HG02642 (cell line): ENCODE results near the gene GLTP.
A peak's percentile ranks its signal among the peaks of the same experiment; 100 is the strongest.
"Not testable (repeated sequence)": the region's sequence is repeated elsewhere in the genome, so short reads cannot be mapped to it uniquely, and the experiment has no call there.

Experiments used
- ATAC-seq: cut with Tn5 transposase; IDR thresholded peaks from one replicate; pipeline ENCODE4 v1.9.1; 2021; ENCODE audit warnings: mild to moderate bottlenecking; ENCODE audit not compliant: unreplicated experiment, poor library complexity

Gene GLTP

DNA sequence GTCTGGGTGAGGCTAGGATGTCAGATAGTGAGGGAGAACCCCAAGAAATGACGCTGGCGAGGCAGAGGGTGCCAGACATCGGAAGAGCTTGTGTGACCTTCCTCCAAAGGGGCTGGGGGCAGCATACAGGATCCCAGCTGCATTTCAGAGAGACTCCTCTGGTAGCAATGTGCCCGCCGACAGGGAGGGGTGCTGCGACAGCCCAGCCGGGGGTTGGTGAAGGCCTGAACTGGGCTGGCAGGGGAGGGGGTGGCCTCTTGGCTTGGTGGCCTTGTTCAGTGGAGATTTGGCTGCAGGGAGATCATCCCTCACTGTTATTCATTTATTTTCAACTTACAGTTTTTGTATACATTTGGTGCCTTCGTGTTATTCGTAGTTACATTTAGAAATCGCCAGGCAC, 25.0 kb upstream of the GLTP start:
- ATAC-seq = no peak

DNA sequence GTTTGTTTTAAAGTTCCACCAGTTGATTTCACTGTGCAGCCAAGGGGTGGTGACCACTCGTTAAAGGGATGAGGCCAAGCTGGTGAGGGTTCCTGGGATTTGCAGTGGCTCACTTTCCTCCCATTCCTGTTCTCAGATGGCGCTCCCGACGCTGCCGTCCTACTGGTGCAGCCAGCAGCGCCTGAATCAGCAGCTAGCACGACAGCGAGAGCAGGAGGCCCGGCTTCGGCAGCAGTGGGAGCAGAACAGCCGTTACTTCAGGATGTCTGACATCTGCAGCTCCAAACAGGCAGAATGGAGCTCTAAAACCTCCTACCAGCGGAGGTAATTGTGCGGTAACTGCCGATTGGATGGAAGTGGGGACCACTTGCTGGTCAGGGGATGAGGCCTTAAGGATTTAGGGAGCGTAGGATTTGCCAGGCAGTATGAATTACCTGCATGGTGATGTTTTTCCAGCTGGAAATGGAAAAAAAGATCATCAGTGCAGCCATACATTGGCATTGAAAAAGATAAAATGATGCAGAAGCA, 22.6 kb upstream of the GLTP start:
- ATAC-seq = no peak

DNA sequence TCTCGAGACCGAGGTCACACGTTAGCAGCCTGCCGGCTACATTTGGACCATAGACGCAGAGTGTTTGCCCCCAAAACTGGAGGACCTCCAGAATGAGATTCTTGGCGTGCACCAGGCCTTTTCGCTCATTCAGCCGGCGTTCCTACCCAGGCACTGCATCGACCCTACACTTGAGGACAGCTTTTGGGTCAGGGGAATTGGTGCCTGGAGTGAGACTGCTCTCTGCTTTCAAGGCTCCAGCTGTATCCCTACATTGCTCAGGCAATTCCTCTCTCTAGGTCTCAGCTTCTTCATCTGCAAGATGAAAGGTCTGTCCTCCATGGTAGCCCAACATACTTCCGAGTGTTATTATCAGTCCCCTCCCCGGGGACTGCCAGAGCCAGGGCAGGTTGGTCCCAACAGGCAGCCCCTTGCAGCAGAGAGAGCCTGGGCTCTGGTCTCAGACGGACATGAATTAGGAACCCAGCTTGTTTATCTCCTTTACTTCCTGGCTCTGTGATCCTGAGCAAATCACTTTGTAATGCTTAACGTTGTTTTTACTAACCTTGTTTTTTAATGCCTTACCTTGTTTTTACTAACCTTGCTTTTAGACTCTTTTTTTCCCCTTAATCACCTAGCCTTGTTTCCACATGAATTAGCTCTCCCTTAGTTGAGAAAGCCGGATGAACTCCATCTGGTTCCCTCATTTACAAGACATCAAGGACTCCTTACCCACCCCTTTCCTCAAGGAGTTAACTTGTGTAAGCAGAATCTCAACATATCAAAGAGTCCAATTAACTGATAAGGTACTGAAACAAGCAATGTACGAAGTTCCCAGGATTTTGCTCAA, 20.6 kb upstream of the GLTP start:
- ATAC-seq = peak; percentile 16

DNA sequence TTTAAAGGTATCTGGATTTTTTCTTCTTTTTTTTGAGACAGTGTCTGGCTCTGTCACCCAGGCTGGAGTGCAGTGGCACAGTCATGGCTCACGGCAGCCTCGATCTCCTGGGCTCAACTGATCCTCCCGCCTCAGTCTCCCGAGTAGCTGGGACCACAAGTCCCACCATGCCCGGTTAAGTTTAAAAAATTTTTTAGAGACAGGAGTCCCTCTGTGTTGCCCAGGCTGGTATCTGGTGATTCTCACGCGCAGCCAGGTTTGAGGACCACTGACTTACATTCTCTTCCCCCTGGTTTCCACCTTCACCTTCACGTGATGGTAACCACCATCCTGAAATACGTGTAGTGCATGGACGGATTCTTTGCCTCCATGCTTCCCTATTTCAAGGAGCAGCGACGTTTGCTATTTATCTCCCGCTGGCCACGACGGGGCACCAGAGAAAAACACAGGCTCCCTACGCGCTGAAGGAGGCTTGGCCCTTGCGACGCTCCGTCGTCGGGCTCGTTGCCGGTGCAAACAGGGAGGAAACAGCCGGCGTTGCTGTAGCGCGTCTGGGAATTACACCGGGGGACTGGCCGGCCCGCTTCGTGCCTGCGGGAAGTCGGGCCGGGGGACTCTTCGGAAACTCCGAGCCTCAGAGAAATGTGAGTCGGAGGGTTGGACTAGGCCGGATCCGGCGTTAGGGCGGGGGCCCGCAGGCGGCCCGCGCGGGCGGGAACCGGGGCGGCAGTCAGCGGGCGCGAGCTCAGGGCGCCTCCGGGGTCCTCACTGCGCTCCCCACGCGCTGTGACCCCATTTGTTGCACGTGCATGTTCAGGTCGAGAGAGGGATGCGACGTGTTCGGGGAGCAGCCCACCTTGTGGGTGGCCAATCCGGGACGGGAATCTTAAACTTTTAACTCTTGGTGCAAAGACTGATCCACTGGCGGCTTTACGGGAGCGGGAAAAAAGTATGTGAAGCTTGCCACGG, 19.7 kb upstream of the GLTP start, which contains the start of gene TCHP:
TSS of gene TCHP (plus strand) at position 492 of the 969 bp plus-strand sequence. CDS start 2,753 bp downstream, outside the sequence.
- ATAC-seq = peak; percentile 76

DNA sequence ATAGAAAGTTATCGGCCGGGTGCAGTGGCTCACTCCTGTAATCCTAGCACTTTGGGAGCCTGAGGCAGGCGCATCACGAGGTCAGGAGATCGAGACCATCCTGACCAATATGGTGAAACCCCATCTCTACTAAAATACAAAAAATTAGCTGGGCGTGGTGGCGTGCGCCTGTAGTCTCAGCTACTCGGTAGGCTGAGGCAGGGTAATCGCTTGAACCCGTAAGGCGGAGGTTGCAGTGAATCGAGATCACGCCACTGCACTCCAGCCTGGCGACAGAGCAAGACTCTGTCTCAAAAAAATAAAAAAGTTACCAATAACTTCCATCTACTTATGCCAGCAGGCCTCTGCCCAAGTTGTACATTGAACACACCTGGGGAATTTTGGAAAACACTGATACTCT, 19.0 kb upstream of the GLTP start:
- not testable (repeated sequence) for ATAC-seq

DNA sequence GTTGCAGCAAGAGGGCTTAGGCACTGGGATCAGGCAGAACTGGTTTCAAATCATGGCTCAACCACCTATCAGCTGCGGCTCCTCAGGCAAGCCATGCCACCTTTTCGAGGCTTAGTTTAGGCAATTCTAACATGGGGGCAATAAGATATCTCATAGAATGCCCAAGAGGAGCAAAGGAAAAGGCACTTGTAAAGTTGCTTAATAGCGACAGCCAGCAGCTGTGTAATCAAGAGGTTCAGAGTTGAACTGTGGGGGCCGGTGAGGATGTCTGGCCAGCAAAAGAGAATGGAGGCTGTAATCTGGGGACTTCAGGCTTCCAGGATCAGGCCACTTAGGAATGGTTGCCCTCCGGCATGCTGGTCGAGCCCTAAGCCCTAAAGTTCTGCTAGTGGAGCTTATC, 16.7 kb upstream of the GLTP start:
- no peak for ATAC-seq

DNA sequence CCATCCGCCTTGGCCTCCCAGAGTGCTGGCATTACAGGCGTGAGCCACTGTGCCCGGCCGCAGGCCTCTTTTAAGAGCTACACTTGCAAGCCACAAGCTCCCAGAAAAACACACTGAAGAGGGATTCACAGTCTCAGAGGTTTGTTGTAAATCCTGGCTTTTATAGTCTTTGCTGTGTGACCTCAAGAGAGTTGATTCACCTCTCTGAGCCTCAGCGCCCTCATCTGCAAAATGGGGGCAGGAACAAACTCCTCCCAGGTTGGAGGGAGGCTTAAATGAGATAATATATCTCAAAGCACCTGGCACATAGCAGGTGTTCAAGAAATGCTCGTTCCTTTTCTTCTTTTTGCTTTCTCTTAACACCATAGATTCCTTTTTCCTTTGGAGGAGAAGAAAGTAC, 15.8 kb upstream of the GLTP start:
- no peak for ATAC-seq

DNA sequence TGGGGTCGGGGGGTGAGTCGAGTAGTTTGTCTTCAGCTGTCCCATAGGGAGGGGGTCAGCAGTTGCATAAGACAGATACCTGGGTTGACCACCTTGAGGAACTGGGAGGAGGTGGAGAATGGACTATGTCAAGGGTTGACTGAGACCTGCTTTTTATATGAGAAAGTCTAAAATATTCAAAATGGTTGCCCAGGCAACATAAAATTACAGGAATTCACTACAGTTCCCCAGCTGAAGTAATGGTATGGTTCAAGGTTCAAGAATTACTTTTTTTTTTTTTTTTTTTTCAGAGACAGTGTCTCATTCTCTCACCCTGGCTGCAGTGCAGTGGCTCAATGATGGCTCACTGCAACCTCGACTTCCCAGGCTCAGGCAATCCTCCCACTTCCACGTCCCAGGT, 14.6 kb upstream of the GLTP start:
- ATAC-seq = no peak

DNA sequence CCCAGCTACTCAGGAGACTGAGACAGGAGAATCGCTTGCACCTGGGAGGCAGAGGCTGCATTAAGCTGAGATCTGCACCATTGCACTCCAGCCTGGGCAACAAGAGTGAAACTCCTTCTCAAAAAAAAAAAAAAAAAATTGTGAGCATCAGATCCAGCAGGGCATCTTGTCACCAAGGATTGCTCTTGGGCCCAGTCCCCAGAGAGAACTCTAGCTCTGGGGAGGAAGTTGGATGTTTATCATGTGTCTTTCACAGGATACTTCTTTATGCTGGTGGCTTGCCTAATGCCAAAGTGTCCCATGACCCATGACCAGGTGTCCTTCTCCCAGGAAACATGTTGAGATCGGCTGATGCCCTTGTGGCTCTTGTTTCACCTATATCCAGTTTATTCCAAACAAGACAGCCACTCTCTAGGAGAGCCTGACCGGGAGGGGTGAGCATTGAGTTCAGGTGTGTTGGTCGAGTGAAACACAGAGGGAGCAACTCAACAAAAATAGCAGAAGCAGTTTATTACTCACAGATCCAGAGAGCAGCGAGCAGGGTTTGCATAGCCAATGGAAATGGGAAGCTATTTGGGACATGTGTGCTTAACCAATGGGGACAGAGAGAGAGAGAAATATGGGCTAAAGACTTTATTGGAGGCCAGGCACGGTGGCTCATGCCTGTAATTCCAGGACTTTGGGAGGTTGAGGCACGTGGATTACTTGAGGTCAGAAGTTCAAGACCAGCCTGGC, 13.1 kb upstream of the GLTP start:
- no peak for ATAC-seq

DNA sequence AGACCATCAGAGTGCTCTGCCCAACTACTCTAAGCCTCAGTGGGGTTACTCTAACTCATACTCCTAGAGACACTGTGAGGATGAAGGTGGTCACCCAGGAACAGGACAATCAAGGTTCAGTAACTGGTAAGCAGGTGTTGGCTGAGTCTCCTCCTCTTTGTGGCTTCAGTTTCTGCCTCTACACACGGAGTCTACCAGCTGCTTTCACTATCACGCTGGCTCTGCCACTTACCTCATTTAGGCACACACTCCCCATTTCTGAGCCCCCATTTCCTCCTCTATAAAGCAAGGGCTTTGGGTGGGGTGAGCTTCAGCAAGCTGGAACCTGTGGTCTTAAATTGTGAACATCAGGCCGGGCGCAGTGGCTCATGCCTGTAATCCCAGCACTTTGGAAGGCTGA, 12.4 kb upstream of the GLTP start:
- ATAC-seq = peak; percentile 63

DNA sequence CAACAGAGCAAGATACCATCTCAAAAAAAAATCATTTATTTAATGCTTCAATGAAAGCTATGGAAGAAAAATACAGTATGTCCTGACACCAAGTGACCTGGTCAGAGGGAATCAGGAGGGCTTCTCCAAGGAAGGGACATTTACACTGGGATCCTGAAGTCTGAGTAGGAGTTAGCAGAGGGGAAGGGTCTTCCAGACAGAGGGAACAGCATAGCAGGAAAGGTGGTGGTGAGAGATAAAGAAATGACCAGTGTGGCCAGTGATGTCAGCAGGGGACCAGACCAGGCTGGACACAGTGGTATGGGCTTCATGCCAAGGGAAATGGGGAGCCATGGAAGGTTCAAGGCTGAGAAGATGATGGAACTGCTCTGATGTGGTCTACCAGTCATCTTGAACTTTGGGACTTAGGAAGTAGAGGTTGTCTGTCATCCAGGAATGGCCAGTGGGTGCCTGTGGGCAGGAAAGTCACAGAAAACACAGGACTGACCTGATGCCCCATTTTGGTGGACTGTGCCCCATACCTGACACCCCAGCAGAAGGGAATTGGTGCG, 11.9 kb upstream of the GLTP start:
- no peak for ATAC-seq

DNA sequence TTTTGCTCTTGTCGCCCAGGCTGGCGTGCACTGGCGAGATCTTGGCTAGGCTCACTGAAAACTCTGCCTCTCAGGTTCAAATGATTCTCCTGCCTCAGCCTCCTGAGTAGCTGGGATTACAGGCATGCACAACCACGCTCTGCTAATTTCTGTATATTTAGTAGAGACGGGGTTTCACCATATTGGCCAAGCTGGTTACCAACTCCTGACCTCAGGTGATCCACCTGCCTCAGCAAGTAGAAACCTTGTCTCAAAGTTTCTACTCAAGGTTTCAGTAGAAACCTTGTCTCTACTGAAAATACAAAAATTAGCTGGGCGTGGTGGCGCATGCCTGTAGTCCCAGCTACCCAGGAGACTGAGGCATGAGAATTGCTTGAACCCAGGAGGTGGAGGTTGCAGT, 11.4 kb upstream of the GLTP start:
- not testable (repeated sequence) for ATAC-seq

DNA sequence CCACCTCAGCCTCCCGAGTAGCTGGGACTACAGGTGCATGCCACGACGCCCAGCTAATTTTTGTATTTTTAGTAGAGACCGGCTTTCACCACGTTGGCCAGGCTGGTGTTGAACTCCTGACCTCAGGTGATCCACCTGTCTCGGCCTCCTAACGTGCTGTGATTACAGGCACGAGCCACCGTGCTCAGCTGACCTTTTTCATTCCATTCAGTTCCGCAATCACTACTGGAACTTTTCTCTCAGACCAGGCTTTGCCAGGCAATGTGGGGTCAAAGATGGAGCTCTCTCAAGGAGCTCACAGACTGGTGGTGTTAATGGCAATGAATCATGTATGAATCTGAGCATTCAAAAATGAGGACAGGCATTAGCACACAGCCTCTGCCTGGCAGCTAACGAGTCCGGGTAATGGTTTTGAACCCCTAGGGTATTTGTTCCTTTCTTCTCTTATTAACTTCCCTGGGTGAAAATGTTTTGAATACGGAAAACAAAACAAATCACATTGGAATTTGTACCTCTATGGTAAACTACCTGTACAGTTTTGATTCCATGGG, 10.4 kb upstream of the GLTP start:
- no peak for ATAC-seq

DNA sequence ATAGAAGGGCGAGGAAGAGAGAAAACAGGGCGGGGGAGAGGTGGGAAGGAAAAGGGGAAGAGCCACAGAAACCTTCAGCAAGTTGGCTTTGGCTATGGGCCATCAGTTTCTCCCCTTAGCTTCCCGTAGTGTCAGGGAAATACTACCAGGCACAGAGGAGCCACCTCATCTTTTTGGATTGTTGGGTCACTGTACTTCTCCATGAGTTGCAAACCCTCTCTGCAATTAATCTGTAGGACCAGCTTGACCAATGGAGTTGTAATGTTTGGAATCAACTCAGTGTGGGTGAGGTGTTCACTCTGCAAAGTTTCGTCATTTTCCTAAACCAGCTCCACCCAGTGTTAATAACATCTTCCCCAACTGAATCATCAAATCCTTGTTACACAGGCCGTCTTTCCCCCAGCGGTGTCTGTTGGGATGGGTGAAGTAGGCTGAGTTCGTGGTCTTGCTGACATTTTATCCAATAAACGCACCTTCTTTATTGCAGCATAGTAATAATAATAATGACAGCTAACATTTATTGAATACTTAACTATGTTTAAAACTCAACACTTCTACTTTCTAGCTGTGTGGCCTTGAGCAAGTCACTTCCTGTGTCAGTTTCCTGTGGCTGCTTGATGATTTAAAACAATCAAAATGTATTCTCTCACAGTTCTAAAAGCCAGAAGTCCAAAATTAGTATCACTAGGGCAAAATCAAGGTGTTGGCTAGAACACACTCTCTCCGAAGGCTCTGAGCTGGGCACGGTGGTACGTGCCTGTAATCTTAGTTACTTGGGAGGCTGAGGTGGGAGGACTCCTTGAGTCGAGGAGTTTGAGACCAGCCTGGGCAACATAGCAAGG, 8.1 kb upstream of the GLTP start:
- ATAC-seq = no peak

DNA sequence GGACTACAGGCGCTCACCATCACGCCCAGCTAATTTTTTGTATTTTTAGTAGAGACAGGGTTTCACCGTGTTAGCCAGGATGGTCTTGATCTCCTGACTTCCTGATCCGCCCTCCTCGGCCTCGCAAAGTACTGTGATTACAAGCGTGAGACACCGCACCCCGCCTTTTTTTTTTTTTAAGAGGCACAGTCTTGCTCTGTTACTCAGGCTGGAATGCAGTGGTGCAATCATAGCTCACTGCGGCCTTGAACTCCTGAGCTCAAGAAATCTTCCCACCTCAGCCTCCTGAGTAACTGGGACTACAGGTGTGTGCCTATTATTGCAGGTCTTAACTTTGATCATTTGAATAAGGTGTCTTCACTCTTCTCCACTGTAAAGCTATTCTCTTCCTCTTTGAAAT, 5.3 kb upstream of the GLTP start:
- no peak for ATAC-seq

DNA sequence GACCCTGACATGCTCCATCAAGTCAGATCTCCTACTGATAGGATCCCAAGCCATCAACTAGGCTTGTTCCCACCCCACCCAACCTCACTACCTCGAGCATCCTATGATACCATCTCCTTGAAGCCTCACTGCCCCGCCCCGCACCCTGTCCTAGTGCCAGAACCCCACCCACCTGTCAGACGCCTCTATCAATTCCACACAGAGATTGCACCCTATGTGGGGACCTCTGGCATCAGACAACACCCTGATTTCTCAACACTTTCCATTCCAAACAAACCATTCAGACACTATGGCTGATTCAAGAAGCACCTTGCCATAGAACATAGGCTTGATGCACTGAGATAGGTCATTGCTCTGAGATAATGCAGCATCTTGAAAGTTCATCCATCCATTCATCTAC, 3.1 kb upstream of the GLTP start:
- no peak for ATAC-seq

DNA sequence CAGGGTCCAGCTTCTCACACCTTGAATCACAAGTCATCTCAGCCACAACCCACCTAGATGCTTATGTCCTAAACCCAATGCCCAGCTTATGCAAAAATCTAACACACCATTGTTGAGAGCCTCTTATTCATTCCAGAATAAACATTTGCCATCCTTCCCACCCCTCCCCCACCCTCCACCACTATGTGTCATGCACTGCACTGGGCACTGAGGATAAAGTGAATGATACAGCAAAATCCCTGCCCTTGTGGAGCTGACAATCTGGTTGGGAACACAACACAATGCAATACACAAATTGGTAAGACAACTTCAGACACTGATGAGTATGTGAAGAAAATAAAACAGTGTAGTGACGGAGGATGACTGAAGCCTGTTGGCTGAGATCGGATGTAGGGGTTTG, 1.4 kb upstream of the GLTP start:
- no peak for ATAC-seq

DNA sequence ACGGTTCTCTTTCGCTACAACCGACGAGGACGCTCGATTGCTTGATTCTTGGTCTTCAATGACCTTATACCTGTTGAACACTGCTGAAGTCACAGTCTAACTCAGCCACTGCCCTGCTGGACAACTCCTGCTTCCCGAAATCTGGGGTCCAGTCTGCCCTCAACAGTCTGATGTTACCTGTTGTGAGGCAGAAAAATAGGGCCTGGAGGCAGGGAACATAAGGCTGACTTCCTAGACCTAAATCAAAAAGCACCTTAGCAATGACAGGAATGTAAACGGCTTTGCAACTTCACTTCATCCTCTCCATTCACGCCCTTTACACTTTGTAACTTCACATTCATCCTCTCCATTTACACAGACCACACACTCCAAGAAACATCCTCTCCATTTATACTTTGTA, 597 bp upstream of the GLTP start:
- no peak for ATAC-seq
